HCT116 (cell line): ENCODE results near the gene G6PC2. TPM values are rescaled to one million over a fixed set of nuclear protein-coding genes. Genes with fewer than 3 reads are reported as not detected.

Experiments
- ATAC-seq: fragments of 200-7000 bp; cut with Tn5 transposase; 2 replicates; pipeline ENCODE4 v1.9.1; 2020; ENCODE audit warnings: mild to moderate bottlenecking, moderate library complexity
- BruUV-seq: library from RNA; stranded (reverse); fragments of 400-500 nt; replicated peaks from 2 replicates; lab custom pipeline; 2021; lab: Mats Ljungman, UMichigan
- CTCF ChIA-PET: fragments of 300-600 bp; sonication (Branson Sonifier 250); formaldehyde crosslinking; loops from one replicate; lab custom pipeline; 2021; ENCODE audit warnings: antibody characterized with exemption; lab: Charles Lee
- POLR2A ChIA-PET: fragments of 300-600, 350-600 bp; sonication (Branson Sonifier 250); formaldehyde crosslinking; loops from one replicate; lab custom pipeline; 2021; ENCODE audit warnings: antibody characterized with exemption; lab: Charles Lee
- RAD21 ChIA-PET, 2 experiments: fragments of 300-600 bp; sonication (Branson Sonifier 250); formaldehyde crosslinking; loops; one replicate each; lab custom pipeline; 2023; ENCODE audit warnings: low total read pairs in 2 of 2; ENCODE audit not compliant: uncharacterized antibody in 2 of 2, unreplicated experiment in 2 of 2, low non-redundant PET in 1 of 2; lab: Charles Lee
- DNase-seq: peaks from one replicate; pipeline ENCODE4 v3.0.0-alpha.2; 2010; ENCODE audit warnings: low read depth, low spot score
- H2AFZ ChIP-seq: fragments of 200-600 bp; shearing (Covaris generic), sonication (generic); 2 replicates; pipeline ENCODE4 v1.6.1; 2017; ENCODE audit warnings: low read depth, mixed run types, mixed read lengths, antibody characterized with exemption, low read length; ENCODE audit not compliant: poor library complexity, severe bottlenecking
- H3K27ac ChIP-seq: 2 replicates; pipeline ENCODE4 v1.5.1; 2012; ENCODE audit warnings: low read depth, low read length
- H3K27me3 ChIP-seq: fragments of 200-600 bp; sonication (generic); 2 replicates; pipeline ENCODE4 v1.6.1; 2016; ENCODE audit warnings: mixed run types, low read length, mixed read lengths; ENCODE audit not compliant: insufficient read depth
- H3K36me3 ChIP-seq, 2 experiments: fragments of 200-500 bp in 1 of 2; fragments of 200-600 bp in 1 of 2; sonication (Bioruptor generic) in 1 of 2; sonication (generic) in 1 of 2; 2 replicates each; pipeline versions ENCODE4 v1.5.1 to v1.6.1; 2014 to 2016; ENCODE audit warnings: low read length in 2 of 2, inconsistent platforms in 1 of 2, mixed read lengths in 1 of 2, mixed run types in 1 of 2; ENCODE audit not compliant: insufficient read depth in 2 of 2, control insufficient read depth in 1 of 2
- H3K4me1 ChIP-seq, 2 experiments: fragments of 200-600 bp in 1 of 2; sonication (generic) in 1 of 2; 2 replicates each; pipeline versions ENCODE4 v1.5.1 to v1.6.1; 2012 to 2017; ENCODE audit warnings: low read length in 2 of 2, inconsistent platforms in 1 of 2, mild to moderate bottlenecking in 1 of 2, mixed read lengths in 1 of 2, mixed run types in 1 of 2, moderate library complexity in 1 of 2; ENCODE audit not compliant: insufficient read depth in 2 of 2, control insufficient read depth in 1 of 2
- H3K4me2 ChIP-seq: fragments of 200-600 bp; sonication (generic); 2 replicates; pipeline ENCODE4 v1.6.1; 2017; ENCODE audit warnings: mixed run types, low read length, mixed read lengths
- H3K4me3 ChIP-seq, 2 experiments: fragments of 200-600 bp in 1 of 2; sonication (generic) in 1 of 2; replicated peaks in 1 of 2; 2 replicates each; pipeline ENCODE4 v1.5.1; 2011 to 2016; ENCODE audit warnings: low read length in 2 of 2, control low read depth in 1 of 2, low read depth in 1 of 2, mild to moderate bottlenecking in 1 of 2, mixed read lengths in 1 of 2, mixed run types in 1 of 2
- H3K79me2 ChIP-seq: fragments of 200-600 bp; sonication (generic); 2 replicates; pipeline ENCODE4 v1.6.1; 2017; ENCODE audit warnings: mild to moderate bottlenecking, mixed run types, low read length, moderate library complexity, mixed read lengths; ENCODE audit not compliant: insufficient read depth
- H3K9ac ChIP-seq: fragments of 200-600 bp; sonication (generic); 2 replicates; pipeline ENCODE4 v1.6.1; 2016; ENCODE audit warnings: low read length, mixed read lengths
- H3K9me2 ChIP-seq: fragments of 200-600 bp; sonication (generic), shearing (Covaris generic); 2 replicates; pipeline ENCODE4 v1.6.1; 2017; ENCODE audit warnings: mixed run types, mild to moderate bottlenecking, moderate library complexity; ENCODE audit not compliant: insufficient read depth
- H3K9me3 ChIP-seq, 2 experiments: fragments of 200-500 bp in 1 of 2; fragments of 200-600 bp in 1 of 2; sonication (Bioruptor generic) in 1 of 2; sonication (generic) in 1 of 2; 2 replicates each; pipeline ENCODE4 v1.6.1; 2014 to 2017; ENCODE audit warnings: low read length in 2 of 2, mixed read lengths in 2 of 2, inconsistent platforms in 1 of 2, low read depth in 1 of 2, mild to moderate bottlenecking in 1 of 2, mixed run types in 1 of 2, moderate library complexity in 1 of 2; ENCODE audit not compliant: control insufficient read depth in 1 of 2, insufficient read depth in 1 of 2
- H4K20me1 ChIP-seq: fragments of 200-600 bp; sonication (generic), shearing (Covaris generic); 2 replicates; pipeline ENCODE4 v1.6.1; 2017; ENCODE audit warnings: mixed run types, mild to moderate bottlenecking, moderate library complexity; ENCODE audit not compliant: insufficient read depth
- CBX3 ChIP-seq: IDR thresholded peaks from 2 replicates; pipeline ENCODE4 v1.6.1; 2012; ENCODE audit warnings: low read depth
- CTCF ChIP-seq, 3 experiments: fragments of 200-600 bp in 1 of 3; sonication (generic) in 1 of 3; IDR thresholded peaks in 2 of 3; conservative IDR thresholded peaks in 1 of 3; 2 replicates each; pipeline ENCODE4 v1.5.1; 2012 to 2017; ENCODE audit warnings: low read depth in 2 of 3, low read length in 2 of 3, antibody characterized with exemption in 1 of 3, borderline replicate concordance in 1 of 3, control low read depth in 1 of 3, mild to moderate bottlenecking in 1 of 3, mixed read lengths in 1 of 3, mixed run types in 1 of 3, moderate library complexity in 1 of 3; ENCODE audit not compliant: insufficient read depth in 1 of 3
- EGR1 ChIP-seq: IDR thresholded peaks from 2 replicates; pipeline ENCODE4 v1.6.1; 2012; ENCODE audit warnings: low read depth
- EZH2phosphoT487 ChIP-seq: fragments of 200-600 bp; IDR thresholded peaks from 2 replicates; pipeline ENCODE4 v1.6.1; 2018; ENCODE audit warnings: antibody characterized with exemption, borderline replicate concordance
- FOSL1 ChIP-seq: IDR thresholded peaks from 2 replicates; pipeline ENCODE4 v1.6.1; 2012; ENCODE audit warnings: low read depth
- JUND ChIP-seq: IDR thresholded peaks from 2 replicates; pipeline ENCODE4 v1.6.1; 2012
- MAX ChIP-seq: IDR thresholded peaks from 2 replicates; pipeline ENCODE4 v1.6.1; 2012
- POLR2A ChIP-seq: IDR thresholded peaks from 2 replicates; pipeline ENCODE4 v1.7.0; 2011; ENCODE audit warnings: borderline replicate concordance; ENCODE audit not compliant: insufficient read depth, insufficient read length; ENCODE audit errors: extremely low read depth
- POLR2AphosphoS5 ChIP-seq: IDR thresholded peaks from 2 replicates; pipeline ENCODE4 v1.6.1; 2011; ENCODE audit warnings: mild to moderate bottlenecking, low read depth, low read length, moderate library complexity
- RAD21 ChIP-seq: IDR thresholded peaks from 2 replicates; pipeline ENCODE4 v1.6.1; 2012; ENCODE audit warnings: low read depth, mild to moderate bottlenecking
- REST ChIP-seq: IDR thresholded peaks from 2 replicates; pipeline ENCODE4 v1.6.1; 2012; ENCODE audit warnings: low read depth
- SIN3A ChIP-seq: IDR thresholded peaks from 2 replicates; pipeline ENCODE4 v1.6.1; 2012; ENCODE audit warnings: low read depth
- SP1 ChIP-seq: IDR thresholded peaks from 2 replicates; pipeline ENCODE4 v1.6.1; 2012; ENCODE audit warnings: low read depth
- TCF7L2 ChIP-seq: IDR thresholded peaks from 2 replicates; pipeline ENCODE4 v1.7.0; 2011; ENCODE audit warnings: borderline replicate concordance, inconsistent platforms; ENCODE audit not compliant: insufficient read depth, insufficient read length; ENCODE audit errors: extremely low read depth
- YY1 ChIP-seq: IDR thresholded peaks from 2 replicates; pipeline ENCODE4 v1.6.1; 2011; ENCODE audit warnings: low read length, low read depth, moderate library complexity, mild to moderate bottlenecking; ENCODE audit not compliant: insufficient replicate concordance; ENCODE audit errors: extremely low read depth
- ZBTB33 ChIP-seq: IDR thresholded peaks from 2 replicates; pipeline ENCODE4 v1.6.1; 2011; ENCODE audit warnings: mild to moderate bottlenecking, low read length, moderate library complexity; ENCODE audit not compliant: insufficient replicate concordance; ENCODE audit errors: extremely low read depth
- ZFX ChIP-seq: fragments of 450-650 bp; IDR thresholded peaks from 2 replicates; pipeline ENCODE4 v1.6.1; 2017
- ZNF274 ChIP-seq: fragments of 200-500 bp; sonication (Bioruptor generic); IDR thresholded peaks from 2 replicates; pipeline ENCODE4 v1.6.1; 2014; ENCODE audit warnings: mild to moderate bottlenecking, low read depth, low read length, inconsistent platforms
- intact Hi-C: fragments of 100-400 bp; cut with micrococcal nuclease; formaldehyde crosslinking; loops from 2 replicates; pipeline ENCODE4 v1.10.0; 2022
- total RNA-seq: library from RNA; stranded (reverse); gene quantifications from one replicate; pipeline ENCODE4 v1.2.1, GENCODE V29; 2021; ENCODE audit not compliant: unreplicated experiment
- TF ChIP-seq, protein P1 (sequence below): IDR thresholded peaks from 2 replicates; pipeline ENCODE4 v1.6.1; 2012

G6PC2 gene
- total RNA-seq, 1 experiment from 2014 or later = not detected

- H3K9ac ChIP-seq = no peak overlapping the region
- H3K4me3 ChIP-seq = no peak overlapping the region
- H3K4me2 ChIP-seq = no peak overlapping the region
- BruUV-seq = no TSS peak
- POLR2A ChIA-PET = interaction anchor here (1.0 kb wide), 1 partner anchor 11 kb away, joined by 3 read pairs; no protein-coding TSS in a partner anchor
- H3K4me1 ChIP-seq = peaks cover 3 to 6% of the 10 kb centered on the region in 2 experiments; a peak in 3 of 4 replicates
- no peak for ATAC-seq
- no peaks in the 10 kb centered on the region for H3K9me3 ChIP-seq
- H3K27ac ChIP-seq = no peak overlapping the region
- H2AFZ ChIP-seq = no peak overlapping the region
- RAD21 ChIA-PET = no interaction called here
- no peak for DNase-seq
- peaks cover 5% of the 10 kb centered on the region for H3K79me2 ChIP-seq
- no peaks in the 10 kb centered on the region for H4K20me1 ChIP-seq
- no peaks in the 10 kb centered on the region for H3K36me3 ChIP-seq
- no peaks in the 10 kb centered on the region for H3K9me2 ChIP-seq
- CTCF ChIA-PET = no interaction called here
- intact Hi-C loops = no loop called here
- H3K27me3 ChIP-seq = no peaks in the 10 kb centered on the region
- TF ChIP-seq CTCF (IDR thresholded peaks at IDR 0.05 in 2 of 3, conservative IDR thresholded peaks at IDR 0.05 in 1 of 3; ENCODE audit: borderline replicate concordance in 1 of 3, insufficient read depth in 1 of 3, low read depth in 2 of 3, low read length in 2 of 3) = no peak
- no peak for TF ChIP-seq EGR1
- TF ChIP-seq REST = no peak
- no peak for TF ChIP-seq POLR2AphosphoS5
- no peak for TF ChIP-seq SIN3A
- no peak for TF ChIP-seq YY1
- TF ChIP-seq FOSL1 = no peak
- no peak for TF ChIP-seq MAX
- TF ChIP-seq JUND = no peak
- no peak for TF ChIP-seq ZFX
- TF ChIP-seq RAD21 = no peak
- TF ChIP-seq EZH2phosphoT487 = no peak
- no peak for TF ChIP-seq ZBTB33
- no peak for TF ChIP-seq SP1
- no peak for TF ChIP-seq TCF7L2
- TF ChIP-seq, protein P1, sequence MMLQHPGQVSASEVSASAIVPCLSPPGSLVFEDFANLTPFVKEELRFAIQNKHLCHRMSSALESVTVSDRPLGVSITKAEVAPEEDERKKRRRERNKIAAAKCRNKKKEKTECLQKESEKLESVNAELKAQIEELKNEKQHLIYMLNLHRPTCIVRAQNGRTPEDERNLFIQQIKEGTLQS = no peak
- TF ChIP-seq CBX3 = no peak
- no peak for TF ChIP-seq ZNF274
- TF ChIP-seq POLR2A = no peak
Observed at GRCh38 chr2:168894720-168895119, 6.4 kb upstream of the G6PC2 start.
